Measurements from ENCODE around the gene OPA1.

OPA1 gene

DNA sequence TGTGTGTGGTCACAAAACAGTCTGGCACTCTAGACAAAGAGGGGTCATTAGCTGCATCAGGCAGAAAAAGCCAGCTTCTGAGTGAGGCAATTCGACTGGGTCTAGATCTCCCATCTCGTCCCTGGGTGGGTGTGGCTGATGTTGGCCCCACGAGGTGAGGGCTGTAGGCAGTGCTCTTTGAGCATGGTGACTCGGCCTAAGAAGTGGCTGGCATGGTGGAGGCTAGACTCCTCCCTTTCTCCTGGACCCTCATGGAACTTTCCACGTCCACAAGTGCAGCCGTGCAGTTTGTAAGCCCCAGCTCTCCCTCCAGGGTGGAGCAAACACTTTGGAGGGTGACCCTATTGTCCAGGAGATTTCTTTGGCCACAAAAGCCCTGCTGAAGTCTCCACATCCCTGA lies 134.1 kb downstream of the OPA1 start:
- TF ChIP-seq, protein P1, sequence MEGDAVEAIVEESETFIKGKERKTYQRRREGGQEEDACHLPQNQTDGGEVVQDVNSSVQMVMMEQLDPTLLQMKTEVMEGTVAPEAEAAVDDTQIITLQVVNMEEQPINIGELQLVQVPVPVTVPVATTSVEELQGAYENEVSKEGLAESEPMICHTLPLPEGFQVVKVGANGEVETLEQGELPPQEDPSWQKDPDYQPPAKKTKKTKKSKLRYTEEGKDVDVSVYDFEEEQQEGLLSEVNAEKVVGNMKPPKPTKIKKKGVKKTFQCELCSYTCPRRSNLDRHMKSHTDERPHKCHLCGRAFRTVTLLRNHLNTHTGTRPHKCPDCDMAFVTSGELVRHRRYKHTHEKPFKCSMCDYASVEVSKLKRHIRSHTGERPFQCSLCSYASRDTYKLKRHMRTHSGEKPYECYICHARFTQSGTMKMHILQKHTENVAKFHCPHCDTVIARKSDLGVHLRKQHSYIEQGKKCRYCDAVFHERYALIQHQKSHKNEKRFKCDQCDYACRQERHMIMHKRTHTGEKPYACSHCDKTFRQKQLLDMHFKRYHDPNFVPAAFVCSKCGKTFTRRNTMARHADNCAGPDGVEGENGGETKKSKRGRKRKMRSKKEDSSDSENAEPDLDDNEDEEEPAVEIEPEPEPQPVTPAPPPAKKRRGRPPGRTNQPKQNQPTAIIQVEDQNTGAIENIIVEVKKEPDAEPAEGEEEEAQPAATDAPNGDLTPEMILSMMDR (IDR thresholded peaks at IDR 0.05), result no peak

DNA sequence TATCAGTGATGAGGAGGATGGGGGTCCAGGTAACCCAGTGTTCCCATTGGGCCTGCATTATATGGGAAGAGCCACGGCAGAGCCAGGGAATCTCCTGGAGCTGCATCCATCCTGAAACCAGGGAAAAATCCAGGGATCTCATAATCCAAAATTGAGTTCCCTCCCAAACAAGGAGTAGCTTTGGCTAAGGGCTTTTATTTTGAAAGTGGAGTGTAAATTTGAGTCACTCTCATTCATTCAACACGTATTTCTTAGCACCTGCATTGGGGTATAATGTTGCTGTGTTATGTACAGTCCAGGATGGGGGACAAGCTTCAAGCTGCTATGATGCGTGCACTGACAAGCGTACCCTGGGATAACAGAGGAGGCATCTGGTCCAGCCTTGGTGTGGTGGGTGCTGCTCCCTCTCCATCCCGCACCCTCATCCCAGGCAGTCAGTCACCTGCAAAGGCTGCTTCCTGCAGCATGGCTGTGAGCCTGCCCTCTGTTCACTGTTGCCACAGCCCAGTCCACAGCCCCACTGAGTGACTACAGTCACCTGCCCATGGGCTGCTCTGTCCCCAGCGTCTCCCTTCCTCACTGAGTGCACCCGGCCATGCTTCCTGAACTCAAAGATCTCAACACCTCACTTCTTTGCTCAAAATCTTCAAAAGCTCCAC lies 135.6 kb downstream of the OPA1 start:
- TF ChIP-seq, protein P1 (IDR thresholded peaks at IDR 0.05), result no peak

DNA sequence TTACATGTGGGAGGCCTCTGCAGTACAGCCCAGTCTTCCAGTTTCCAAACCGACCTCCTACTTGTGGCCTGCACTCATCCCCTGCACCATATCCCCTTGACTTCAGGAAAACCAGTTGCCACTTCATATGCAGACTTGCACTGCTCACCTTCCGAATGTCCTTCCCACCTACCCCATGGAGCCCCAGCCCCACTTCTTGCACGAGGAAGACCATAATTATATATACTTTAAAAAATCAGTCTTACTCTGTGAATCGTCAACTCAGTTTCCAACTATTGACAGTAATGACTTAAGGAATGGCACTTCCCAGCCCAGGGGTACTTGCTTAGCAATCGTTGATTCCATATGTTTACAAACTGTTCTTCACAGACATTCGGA lies 136.1 kb downstream of the OPA1 start:
- TF ChIP-seq, protein P1 (IDR thresholded peaks at IDR 0.05), result no peak

DNA sequence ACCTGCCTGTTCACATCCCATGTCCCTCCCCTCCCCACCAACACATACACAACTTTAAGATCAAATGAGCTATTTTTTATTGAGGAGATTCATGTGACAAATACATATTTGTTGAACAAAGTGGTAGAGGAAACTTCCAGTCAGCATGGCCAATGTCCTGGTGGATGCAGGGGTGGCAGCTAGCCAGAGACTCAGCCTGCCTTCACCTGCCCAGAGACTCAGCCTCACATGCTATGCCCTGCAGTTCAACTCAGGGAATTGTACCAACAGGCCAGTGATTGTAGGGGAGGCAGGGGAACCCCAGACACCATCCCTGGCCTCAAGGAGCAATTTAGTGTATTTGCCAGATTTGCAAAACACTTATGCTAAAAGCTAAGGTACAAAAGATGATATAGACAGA lies 136.6 kb downstream of the OPA1 start:
- TF ChIP-seq, protein P1 (IDR thresholded peaks at IDR 0.05), result no peak

DNA sequence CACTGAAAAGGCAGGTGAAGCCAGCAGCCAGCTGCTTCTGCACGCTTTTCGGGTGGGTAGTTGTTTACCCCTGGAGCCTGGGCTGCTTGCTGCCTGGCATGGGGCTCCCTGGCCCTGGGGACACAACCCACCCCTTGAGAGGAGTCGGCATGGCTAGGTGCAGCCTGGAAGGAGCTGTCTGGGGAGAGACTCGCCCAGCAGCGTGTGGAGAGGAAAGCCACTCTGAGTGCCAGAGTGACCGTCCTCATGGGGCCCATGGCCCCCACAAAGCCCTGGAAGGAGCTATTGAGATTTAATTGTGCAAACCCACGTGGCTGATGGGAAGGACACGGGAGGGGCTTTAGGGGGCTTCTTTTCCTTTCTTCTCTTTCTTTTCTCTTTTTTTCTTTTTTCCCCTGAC lies 137.5 kb downstream of the OPA1 start:
- TF ChIP-seq, protein P1 (IDR thresholded peaks at IDR 0.05), result no peak

DNA sequence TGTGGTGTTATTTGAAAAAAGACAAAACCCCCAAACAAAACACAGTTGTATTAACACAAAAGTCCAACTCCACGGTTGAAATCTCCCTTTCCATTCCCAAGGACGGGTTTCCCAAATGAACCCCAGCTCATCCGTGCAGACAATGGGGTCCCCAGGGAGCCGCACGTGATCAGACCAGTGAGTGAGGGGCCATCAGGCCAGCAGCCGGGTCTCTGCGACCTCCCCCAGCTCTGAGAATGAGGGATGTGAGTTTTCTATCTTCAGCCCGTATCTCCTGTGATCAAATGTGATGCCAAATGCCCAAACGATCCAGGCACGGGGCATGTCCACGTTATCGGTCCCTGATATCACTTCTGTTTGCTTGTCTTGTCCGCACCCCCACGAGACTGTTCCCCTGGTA lies 138.0 kb downstream of the OPA1 start:
- TF ChIP-seq, protein P1 (IDR thresholded peaks at IDR 0.05), result no peak

DNA sequence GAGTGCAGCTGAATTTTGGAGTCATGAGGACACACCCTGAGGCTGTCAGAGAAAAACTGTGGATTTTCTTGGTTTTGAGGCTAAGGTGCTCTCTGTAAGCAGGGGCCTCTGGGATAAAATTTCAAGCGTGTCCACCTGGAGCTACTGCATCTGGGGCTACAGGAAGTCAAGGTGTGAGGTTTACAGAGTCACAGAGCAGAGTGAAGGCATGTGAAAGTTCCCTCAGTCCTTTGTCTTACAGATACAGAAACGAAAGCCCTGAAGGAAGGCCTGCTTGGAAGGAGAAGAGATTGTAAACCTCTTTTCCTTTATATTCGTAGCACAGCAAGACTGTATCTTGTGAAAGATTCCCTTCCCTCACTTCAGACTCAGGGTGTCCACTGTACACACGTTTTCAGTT lies 138.6 kb downstream of the OPA1 start:
- TF ChIP-seq, protein P1 (IDR thresholded peaks at IDR 0.05), result no peak

DNA sequence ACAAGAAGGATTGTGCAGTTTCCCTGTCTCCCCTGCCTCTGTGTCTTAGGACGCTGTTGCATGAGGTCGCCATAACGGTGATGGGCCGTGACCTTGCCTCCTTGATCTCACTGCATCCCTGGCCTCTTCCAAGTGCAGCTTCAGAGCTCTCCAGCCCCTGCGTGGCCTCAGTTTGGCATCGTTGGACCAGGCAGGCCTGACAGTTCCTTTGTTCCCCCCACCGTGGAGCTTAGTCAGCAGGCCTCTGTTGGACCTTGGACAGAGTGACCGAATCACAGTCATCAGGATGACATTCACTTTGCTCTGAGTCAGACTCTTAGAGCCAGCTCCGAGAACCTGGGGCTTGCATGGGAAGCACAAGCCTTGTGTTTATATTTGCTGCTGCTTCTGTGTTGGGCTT lies 139.4 kb downstream of the OPA1 start:
- TF ChIP-seq, protein P1 (IDR thresholded peaks at IDR 0.05), result no peak

Data from LNCAP (cell line).